Activated T-cell treated with anti-CD3 and anti-CD28 coated beads, Interleukin-2, amount 50 U/mL, for 72 hours (primary cell): ENCODE measurements around the gene KDM5A. TPM values are rescaled to one million over a fixed set of nuclear protein-coding genes. Genes with fewer than 3 reads are reported as not detected.

Experiments
- ATAC-seq, 2 donors: fragments of 150-1000 bp; cut with Tn5 transposase; replicated peaks in 1 of 2; 2 replicates each; pipeline ENCODE4 v1.10.0; 2021; ENCODE audit warnings: moderate library complexity in 2 of 2, mild to moderate bottlenecking in 1 of 2
- DNase-seq, 2 donors: peaks; one replicate each; pipeline ENCODE4 v3.0.0; 2021 to 2022; ENCODE audit warnings: mixed read lengths in 1 of 2
- H3K27ac Mint-ChIP-seq: one replicate; pipeline ENCODE4 v1.8.0; 2022; ENCODE audit warnings: mild to moderate bottlenecking, moderate library complexity, mixed read lengths
- H3K27me3 Mint-ChIP-seq: one replicate; pipeline ENCODE4 v1.8.0; 2022; ENCODE audit warnings: low read depth, mixed read lengths
- H3K36me3 Mint-ChIP-seq, 2 donors: one replicate each; pipeline ENCODE4 v1.8.0; 2022; ENCODE audit warnings: mixed read lengths in 2 of 2, mild to moderate bottlenecking in 1 of 2; ENCODE audit not compliant: insufficient read depth in 2 of 2
- H3K4me1 Mint-ChIP-seq: one replicate; pipeline ENCODE4 v1.8.0; 2022; ENCODE audit warnings: low read depth, mixed read lengths
- H3K4me3 Mint-ChIP-seq, 2 donors: one replicate each; pipeline ENCODE4 v1.8.0; 2022; ENCODE audit warnings: mild to moderate bottlenecking in 2 of 2, mixed read lengths in 2 of 2, moderate library complexity in 2 of 2
- H3K9me3 Mint-ChIP-seq, 2 donors: one replicate each; pipeline ENCODE4 v1.8.0; 2022; ENCODE audit warnings: mixed read lengths in 2 of 2
- total RNA-seq, 2 donors: library from RNA; stranded (reverse); gene quantifications; one replicate each; pipeline ENCODE4 v1.2.3, GENCODE V29; 2022

Gene KDM5A
- total RNA-seq, 2 donors from 2014 or later, result 75.0 to 103 TPM

GRCh38 chr12:262817-263216, 126.3 kb downstream of the KDM5A start, which contains the start of gene SLC6A13:
Gene SLC6A13, minus strand, starts transcription at chr12:262836. Its CDS starts 2,784 bp downstream, at chr12:260052.
- DNase-seq, result no peak
- no peak within 1 kb of the TSS for H3K4me3 Mint-ChIP-seq
- no peak within 1 kb of the TSS for H3K27ac Mint-ChIP-seq

GRCh38 chr12:262113-262512, 127.0 kb downstream of the KDM5A start:
- ATAC-seq (no peak), DNase-seq (no peak)
- Mint-ChIP-seq H3K4me3 (no peak overlapping the region), H3K4me1 (peaks cover 10% of the 10 kb centered on the region), H3K9me3 (no peaks in the 10 kb centered on the region), H3K27ac (no peak overlapping the region), H3K27me3 (peaks cover 12% of the 10 kb centered on the region), H3K36me3 (no peaks in the 10 kb centered on the region)

More at GRCh38 chr12:262817-263216, 126.3 kb downstream of the KDM5A start, which contains the start of gene SLC6A13:
- Mint-ChIP-seq H3K9me3 (no peaks in the 10 kb centered on the region), H3K4me1 (peaks cover 10% of the 10 kb centered on the region), H3K27me3 (peaks cover 8% of the 10 kb centered on the region), H3K36me3 (no peaks in the 10 kb centered on the region)
- ATAC-seq, result no peak

- H3K9me3 Mint-ChIP-seq, result no peaks in the 10 kb centered on the region
- H3K4me1 Mint-ChIP-seq, result no peaks in the 10 kb centered on the region
- H3K27me3 Mint-ChIP-seq, result peaks cover 34% of the 10 kb centered on the region
- H3K4me3 Mint-ChIP-seq, result no peak overlapping the region
- no peak overlapping the region for H3K27ac Mint-ChIP-seq
- no peaks in the 10 kb centered on the region for H3K36me3 Mint-ChIP-seq
- DNase-seq (no peak), ATAC-seq (peak in 1 of 2 donors; percentile 18)
Measured at GRCh38 chr12:257521-258321, 131.4 kb downstream of the KDM5A start.

- H3K9me3 Mint-ChIP-seq, result no peaks in the 10 kb centered on the region
- no peak overlapping the region for H3K27ac Mint-ChIP-seq
- ATAC-seq, result no peak
- no peak for DNase-seq
- H3K4me3 Mint-ChIP-seq, result no peak overlapping the region
- no peaks in the 10 kb centered on the region for H3K36me3 Mint-ChIP-seq
- H3K4me1 Mint-ChIP-seq, result no peaks in the 10 kb centered on the region
- peaks cover 34% of the 10 kb centered on the region for H3K27me3 Mint-ChIP-seq
Measured at GRCh38 chr12:256958-257357, 132.2 kb downstream of the KDM5A start.

GRCh38 chr12:256225-256624, 132.9 kb downstream of the KDM5A start:
- peaks cover 34% of the 10 kb centered on the region for H3K27me3 Mint-ChIP-seq
- no peak overlapping the region for H3K27ac Mint-ChIP-seq
- ATAC-seq (no peak), DNase-seq (no peak)
- H3K4me3 Mint-ChIP-seq, result no peak overlapping the region
- no peaks in the 10 kb centered on the region for H3K36me3 Mint-ChIP-seq
- H3K9me3 Mint-ChIP-seq, result no peaks in the 10 kb centered on the region
- no peaks in the 10 kb centered on the region for H3K4me1 Mint-ChIP-seq

GRCh38 chr12:254912-255311, 134.2 kb downstream of the KDM5A start:
- Mint-ChIP-seq H3K27ac (no peak overlapping the region), H3K4me1 (no peaks in the 10 kb centered on the region), H3K4me3 (no peak overlapping the region), H3K36me3 (no peaks in the 10 kb centered on the region), H3K27me3 (peaks cover 34% of the 10 kb centered on the region), H3K9me3 (no peaks in the 10 kb centered on the region)
- DNase-seq, result no peak
- ATAC-seq, result no peak

GRCh38 chr12:254039-254438, 135.1 kb downstream of the KDM5A start:
- no peak for ATAC-seq
- no peaks in the 10 kb centered on the region for H3K36me3 Mint-ChIP-seq
- H3K4me1 Mint-ChIP-seq, result no peaks in the 10 kb centered on the region
- no peak overlapping the region for H3K4me3 Mint-ChIP-seq
- no peak overlapping the region for H3K27ac Mint-ChIP-seq
- peaks cover 34% of the 10 kb centered on the region for H3K27me3 Mint-ChIP-seq
- no peaks in the 10 kb centered on the region for H3K9me3 Mint-ChIP-seq
- no peak for DNase-seq

GRCh38 chr12:253116-253831, 135.8 kb downstream of the KDM5A start:
- ATAC-seq (no peak), DNase-seq (no peak)
- no peak overlapping the region for H3K27ac Mint-ChIP-seq
- H3K36me3 Mint-ChIP-seq, result no peaks in the 10 kb centered on the region
- peaks cover 31% of the 10 kb centered on the region for H3K27me3 Mint-ChIP-seq
- H3K9me3 Mint-ChIP-seq, result no peaks in the 10 kb centered on the region
- H3K4me3 Mint-ChIP-seq, result no peak overlapping the region
- H3K4me1 Mint-ChIP-seq, result no peaks in the 10 kb centered on the region

- peaks cover 0 to 2% of the 10 kb centered on the region in 2 donors for H3K36me3 Mint-ChIP-seq
- ATAC-seq (no peak), DNase-seq (no peak)
- H3K27ac Mint-ChIP-seq, result no peak overlapping the region
- H3K27me3 Mint-ChIP-seq, result peaks cover 24% of the 10 kb centered on the region
- H3K9me3 Mint-ChIP-seq, result peaks cover 1 to 2% of the 10 kb centered on the region in 2 donors
- H3K4me1 Mint-ChIP-seq, result no peaks in the 10 kb centered on the region
- H3K4me3 Mint-ChIP-seq, result no peak overlapping the region
Measured at GRCh38 chr12:252636-253035, 136.5 kb downstream of the KDM5A start.

GRCh38 chr12:247271-247670, 141.8 kb downstream of the KDM5A start:
- peaks cover 5 to 15% of the 10 kb centered on the region in 2 donors for H3K36me3 Mint-ChIP-seq
- peaks cover 7% of the 10 kb centered on the region in 2 donors for H3K9me3 Mint-ChIP-seq
- DNase-seq (no peak), ATAC-seq (no peak)
- no peaks in the 10 kb centered on the region for H3K27me3 Mint-ChIP-seq
- no peaks in the 10 kb centered on the region for H3K4me1 Mint-ChIP-seq
- no peak overlapping the region for H3K27ac Mint-ChIP-seq
- H3K4me3 Mint-ChIP-seq, result no peak overlapping the region

GRCh38 chr12:243381-243780, 145.7 kb downstream of the KDM5A start:
- Mint-ChIP-seq H3K4me3 (no peak overlapping the region), H3K36me3 (peaks cover 5 to 15% of the 10 kb centered on the region in 2 donors), H3K27me3 (no peaks in the 10 kb centered on the region), H3K9me3 (peaks cover 7% of the 10 kb centered on the region in 2 donors), H3K4me1 (no peaks in the 10 kb centered on the region), H3K27ac (no peak overlapping the region)
- ATAC-seq (no peak), DNase-seq (no peak)

- no peak for ATAC-seq
- H3K27ac Mint-ChIP-seq, result no peak overlapping the region
- no peaks in the 10 kb centered on the region for H3K4me1 Mint-ChIP-seq
- no peak for DNase-seq
- peaks cover 5 to 6% of the 10 kb centered on the region in 2 donors for H3K9me3 Mint-ChIP-seq
- H3K4me3 Mint-ChIP-seq, result no peak overlapping the region
- H3K36me3 Mint-ChIP-seq, result peaks cover 5 to 14% of the 10 kb centered on the region in 2 donors
- H3K27me3 Mint-ChIP-seq, result no peaks in the 10 kb centered on the region
Measured at GRCh38 chr12:242496-242895, 146.6 kb downstream of the KDM5A start.

- DNase-seq, result no peak
- Mint-ChIP-seq H3K4me1 (no peaks in the 10 kb centered on the region), H3K27ac (no peak overlapping the region), H3K27me3 (no peaks in the 10 kb centered on the region), H3K36me3 (peaks cover 5% of the 10 kb centered on the region in 2 donors), H3K9me3 (peaks cover 3 to 6% of the 10 kb centered on the region in 2 donors), H3K4me3 (no peak overlapping the region)
- ATAC-seq, result no peak
Measured at GRCh38 chr12:241266-241665, 147.9 kb downstream of the KDM5A start.
